Stimulated activated CD4-positive, alpha-beta T cell treated with anti-CD3 and anti-CD28 coated beads, Interleukin-1b, Interleukin-23, amount 100 ng/mL, for 24 hours (primary cell): Measurements from ENCODE around the gene LSAMP.

Experiments used
- DNase-seq, 4 experiments: peaks; one replicate each; pipeline ENCODE4 v3.0.0-alpha.2; 2020; ENCODE audit warnings: low read depth in 4 of 4, low spot score in 1 of 4

LSAMP gene

GRCh38 chr3:116356056-116356455, 89.2 kb downstream of the LSAMP start:
- no peak for DNase-seq

- DNase-seq = no peak
Observed at GRCh38 chr3:116354382-116354781, 90.9 kb downstream of the LSAMP start.

DNA sequence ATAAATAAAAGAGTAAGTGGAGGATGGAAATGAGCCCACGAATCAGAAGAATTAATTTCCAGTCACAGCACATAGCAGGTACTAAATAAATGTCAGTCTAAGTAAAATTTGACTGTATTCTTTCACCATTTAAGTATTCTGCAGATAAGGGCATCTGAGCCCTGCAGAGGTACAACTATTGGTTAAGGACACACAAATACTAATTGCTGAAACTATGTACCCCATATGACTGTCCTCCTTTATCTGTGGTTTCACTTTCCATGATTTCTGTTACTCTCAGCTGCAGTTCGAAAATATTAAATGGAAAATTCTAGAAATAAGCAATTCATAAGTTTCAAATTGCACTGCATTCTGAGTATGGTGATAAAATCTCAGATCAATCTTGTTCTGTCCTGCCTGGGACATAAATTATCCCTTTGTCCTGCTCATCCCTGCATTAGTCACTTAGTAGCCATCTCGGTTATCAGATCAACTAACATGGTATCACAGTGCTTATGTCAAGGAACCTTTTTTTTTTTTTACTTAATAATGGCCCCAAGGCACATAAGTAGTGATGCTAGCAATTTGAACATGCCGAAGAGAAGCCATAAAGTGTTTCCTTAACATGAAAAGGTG, 95.1 kb downstream of the LSAMP start:
- no peak for DNase-seq

GRCh38 chr3:116348216-116348615, 97.1 kb downstream of the LSAMP start:
- no peak for DNase-seq

DNA sequence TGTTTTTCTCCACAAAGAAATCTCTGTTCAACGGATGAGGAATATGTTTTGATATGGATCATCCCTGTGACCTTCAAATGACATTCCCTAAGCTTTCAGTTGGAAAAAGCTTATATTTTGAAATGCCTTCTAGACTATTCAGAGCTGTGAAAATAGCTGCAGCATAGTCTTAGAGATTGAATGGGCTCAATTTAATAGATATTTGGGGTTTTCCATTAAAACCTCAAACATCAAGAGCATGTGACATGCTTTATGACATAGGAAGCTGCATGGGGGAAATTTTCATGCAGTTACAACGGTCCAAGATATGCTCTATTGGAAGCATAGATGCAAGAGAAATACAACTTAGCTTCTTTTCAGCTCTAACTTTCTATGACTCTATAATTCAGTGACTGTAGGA, 102.8 kb downstream of the LSAMP start:
- no peak for DNase-seq

- DNase-seq = no peak
Observed at GRCh38 chr3:116341899-116342298, 103.4 kb downstream of the LSAMP start.

DNA sequence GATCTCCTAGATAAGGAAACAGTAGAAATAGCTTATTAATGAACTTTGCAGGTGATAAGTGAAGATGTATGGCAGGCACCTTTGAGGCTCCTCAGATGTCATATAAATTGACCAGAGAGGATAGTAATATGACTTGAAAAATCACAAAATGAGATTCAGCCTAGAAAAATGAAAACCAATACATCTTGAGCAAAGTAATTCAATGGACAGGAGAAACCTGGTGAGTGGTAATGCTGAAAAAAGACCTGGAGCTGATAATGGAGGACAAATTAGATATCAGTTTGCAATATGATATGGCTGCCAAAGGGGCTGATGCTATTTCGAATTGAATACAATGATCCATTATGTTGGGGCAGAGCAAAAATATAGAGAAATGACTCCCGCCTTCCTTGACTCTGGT, 103.9 kb downstream of the LSAMP start:
- no peak for DNase-seq

DNA sequence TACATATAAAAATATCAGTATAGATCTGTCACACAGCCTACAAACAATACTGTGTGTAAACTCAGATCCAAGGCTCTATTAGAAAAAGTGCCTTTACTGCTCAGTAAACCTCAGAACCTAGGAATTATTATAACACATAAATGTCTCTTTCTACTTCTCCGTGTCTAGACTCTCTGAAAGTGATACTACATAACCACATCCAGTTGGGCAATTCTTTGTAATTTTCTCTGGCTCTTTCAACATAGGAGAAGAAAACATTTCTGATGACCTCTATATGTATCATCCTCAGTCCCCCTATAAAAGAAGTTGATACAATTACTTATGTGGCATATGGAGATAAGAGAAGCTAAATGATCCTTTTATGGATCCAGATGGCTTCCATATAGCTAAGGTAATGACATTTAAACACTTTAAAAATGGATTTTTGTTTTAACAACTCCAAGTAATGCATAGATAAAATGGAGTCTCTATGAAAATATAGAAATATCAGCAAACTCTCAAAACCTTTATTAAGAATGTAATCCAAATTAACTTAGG, 104.5 kb downstream of the LSAMP start:
- DNase-seq = no peak

- no peak for DNase-seq
Observed at GRCh38 chr3:116339441-116340028, 105.8 kb downstream of the LSAMP start.

- no peak for DNase-seq
Observed at GRCh38 chr3:116338713-116339112, 106.6 kb downstream of the LSAMP start.

- no peak for DNase-seq
Observed at GRCh38 chr3:116337229-116337628, 108.1 kb downstream of the LSAMP start.

DNA sequence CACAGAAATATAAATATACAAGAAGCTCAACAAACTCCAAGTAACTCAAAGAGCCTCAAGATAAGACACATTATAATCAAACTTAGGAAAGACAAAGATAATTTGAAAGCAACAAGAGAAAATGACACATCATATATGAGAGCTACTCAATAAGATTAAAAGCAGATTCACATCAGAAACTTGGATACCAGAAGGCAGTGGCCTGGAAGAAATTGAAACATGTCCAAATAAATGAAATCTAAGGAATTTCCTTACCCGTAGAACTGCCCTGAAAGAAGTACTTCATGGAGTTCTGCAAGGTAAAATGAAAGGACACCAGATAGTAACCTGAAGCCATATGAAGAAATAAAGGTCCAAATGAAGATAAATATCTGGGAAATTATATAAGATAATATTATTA, 113.9 kb downstream of the LSAMP start:
- DNase-seq = no peak

DNA sequence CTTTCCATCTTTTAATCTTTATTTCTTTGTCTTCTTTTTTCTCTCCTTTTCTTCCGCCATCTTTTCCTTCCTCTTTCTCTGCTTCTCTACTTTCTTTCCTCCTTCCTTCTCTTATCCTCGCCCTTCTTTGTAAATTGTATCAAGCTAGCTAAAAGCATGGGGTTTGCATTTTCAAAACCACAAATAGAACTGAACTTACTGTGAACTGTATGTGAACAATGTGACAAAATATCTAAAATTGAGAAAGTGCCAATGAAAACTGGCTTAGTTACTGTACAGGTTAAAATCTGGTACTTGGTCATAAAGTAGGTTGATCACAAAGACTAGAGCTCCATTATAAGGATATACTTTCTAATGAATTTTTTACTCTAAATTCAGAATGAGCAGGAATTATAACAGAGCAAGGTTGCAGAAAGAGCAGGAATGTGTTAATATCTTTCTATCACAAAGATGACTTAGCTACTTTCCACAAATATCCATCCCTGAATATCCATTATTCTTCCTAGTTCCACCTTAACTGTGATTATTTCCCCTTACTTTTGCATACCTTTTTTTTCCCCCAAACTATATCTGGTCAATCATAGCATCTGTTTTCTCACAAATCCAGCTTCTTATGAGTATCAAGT, 122.4 kb downstream of the LSAMP start:
- no peak for DNase-seq

DNA sequence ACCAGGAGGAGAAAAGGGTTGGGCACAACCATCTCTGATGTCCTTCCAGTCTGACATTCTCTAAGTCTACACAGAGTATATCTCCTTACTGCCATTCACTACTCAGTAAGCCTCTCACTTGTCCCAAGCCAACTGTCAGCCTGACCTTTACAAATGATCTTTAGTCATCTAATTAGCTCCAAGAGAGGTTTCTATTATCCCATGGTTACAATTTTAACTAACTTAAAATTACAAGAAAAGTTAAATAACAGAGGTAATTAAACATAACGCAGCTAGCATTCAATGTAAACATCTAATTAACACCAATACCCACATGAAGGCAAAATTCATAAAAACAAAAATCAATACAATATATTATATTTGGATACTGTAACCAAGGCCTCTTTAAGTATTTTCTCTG, 126.9 kb downstream of the LSAMP start:
- no peak for DNase-seq

- no peak for DNase-seq
Observed at GRCh38 chr3:116316771-116317170, 128.5 kb downstream of the LSAMP start.

GRCh38 chr3:116314476-116314875, 130.8 kb downstream of the LSAMP start:
- no peak for DNase-seq

GRCh38 chr3:116306720-116307119, 138.6 kb downstream of the LSAMP start:
- DNase-seq = no peak

DNA sequence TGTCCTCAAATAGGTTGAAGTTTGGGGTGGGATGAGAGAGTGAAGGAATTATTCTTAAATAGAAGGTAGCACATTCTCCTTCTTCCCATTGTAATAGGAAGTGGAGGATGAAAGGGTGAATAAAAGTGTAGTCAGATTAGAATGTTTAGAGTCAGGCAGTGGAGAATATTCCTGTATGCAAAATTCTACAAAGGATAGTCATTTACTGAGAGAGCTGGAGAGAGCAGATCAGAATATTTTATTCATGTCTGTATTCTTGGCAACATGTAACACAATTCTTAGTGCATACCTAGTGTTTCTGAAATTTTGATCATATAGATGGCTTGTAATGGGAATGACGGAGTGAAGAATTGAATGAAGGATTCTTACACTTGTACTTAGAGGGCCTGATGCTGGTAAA, 139.1 kb downstream of the LSAMP start:
- no peak for DNase-seq

DNA sequence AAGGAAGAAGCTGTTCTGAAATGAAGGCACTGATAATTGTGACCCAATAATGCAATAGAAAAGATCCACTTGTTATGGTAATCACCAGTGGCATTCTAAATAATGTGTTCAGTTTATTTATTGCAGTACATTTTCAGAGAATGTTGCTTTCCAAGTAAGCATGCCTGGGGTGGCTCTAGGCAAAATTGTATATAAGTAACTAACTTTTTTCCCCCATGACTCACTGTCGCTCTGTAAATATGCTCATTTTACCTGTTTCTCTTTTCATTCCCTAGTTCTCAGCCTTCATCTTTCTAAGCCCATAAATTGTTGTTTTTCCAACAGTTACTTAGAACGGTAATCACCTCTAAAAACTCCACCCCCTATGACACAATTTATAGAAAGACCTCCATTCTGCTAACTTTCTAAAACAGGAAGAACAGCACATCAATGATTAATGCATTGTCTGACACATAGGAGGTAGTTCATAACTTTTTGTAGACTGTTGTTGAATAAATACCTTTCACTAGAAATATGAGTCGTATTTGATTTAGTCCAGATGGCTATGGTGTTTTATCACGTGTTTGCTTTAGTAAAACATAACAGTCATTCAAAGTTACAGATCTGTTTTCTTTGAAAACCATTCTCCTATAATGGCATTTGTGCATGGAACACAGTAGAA, 143.1 kb downstream of the LSAMP start:
- DNase-seq = no peak

DNA sequence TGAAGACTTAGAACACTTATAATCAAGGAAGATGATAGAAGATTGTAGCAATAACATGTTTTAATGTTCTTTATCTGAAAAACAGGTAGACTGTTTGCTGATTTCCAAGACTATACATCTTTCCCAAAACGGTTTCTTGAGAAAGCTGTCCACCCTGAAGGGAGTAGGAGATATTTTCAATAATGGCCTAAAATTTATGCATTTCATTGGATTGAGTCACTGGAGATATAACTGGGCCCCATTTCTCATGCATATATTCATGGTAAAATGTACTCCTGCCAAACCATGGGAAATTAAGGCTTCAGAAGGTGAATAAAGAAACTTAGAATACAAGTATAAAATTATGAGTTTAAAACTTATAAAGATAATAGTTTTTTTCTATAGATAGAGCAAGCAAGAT, 143.9 kb downstream of the LSAMP start:
- DNase-seq = no peak

DNA sequence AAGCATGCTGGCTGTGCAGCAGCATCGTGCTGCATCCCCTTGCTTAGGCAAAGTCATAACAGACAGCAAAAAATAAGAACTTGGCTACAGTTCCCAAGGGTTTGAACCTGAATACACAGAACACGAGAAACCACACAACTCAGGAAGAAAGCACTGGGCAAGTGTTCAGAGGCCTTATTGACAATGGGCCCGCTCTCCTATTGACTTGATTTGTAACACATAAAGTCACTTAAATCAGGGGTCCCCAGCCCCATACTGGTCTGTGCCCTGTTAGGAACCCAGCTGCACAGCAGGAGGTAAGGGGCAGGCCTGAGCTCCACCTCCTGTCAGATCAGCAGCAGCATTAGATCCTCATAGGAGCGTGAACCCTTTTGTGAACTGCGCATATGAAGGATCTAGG, 145.1 kb downstream of the LSAMP start:
- DNase-seq = no peak

DNA sequence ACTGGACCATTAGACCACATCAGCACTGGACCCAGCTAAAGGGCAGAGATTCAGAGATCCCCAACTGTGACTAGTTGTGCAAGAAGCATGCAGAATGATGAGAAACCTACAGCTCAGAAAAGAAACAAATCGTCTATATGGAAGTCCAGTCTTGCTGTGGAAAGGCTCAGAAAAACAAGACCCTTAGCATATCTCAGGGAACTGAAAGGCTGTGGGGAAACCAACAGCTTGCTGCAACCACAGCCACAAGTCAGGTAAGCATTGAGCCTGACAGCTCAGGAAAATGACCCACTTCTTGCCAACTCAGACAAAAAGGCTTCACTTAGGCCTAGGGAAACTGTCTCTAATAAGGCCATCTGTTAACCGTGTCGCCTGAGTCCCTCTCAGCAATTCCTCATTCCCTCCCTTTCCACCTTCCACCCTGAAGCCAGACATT, 145.6 kb downstream of the LSAMP start:
- DNase-seq = no peak
